B cell (primary cell): ENCODE measurements around the gene ETV6.

Source experiments
- CTCF ChIP-seq: fragments of 200-600 bp; IDR thresholded peaks from one replicate; pipeline ENCODE4 v1.8.0; 2022; ENCODE audit warnings: antibody characterized with exemption, mild to moderate bottlenecking
- EZH2 ChIP-seq: IDR thresholded peaks from 2 replicates; pipeline ENCODE4 v1.6.1; 2012; ENCODE audit warnings: borderline replicate concordance, low read depth, mild to moderate bottlenecking, moderate library complexity, low read length; ENCODE audit not compliant: insufficient read depth, poor library complexity, severe bottlenecking

GRCh38 chr12:11727133-11727664, 77.7 kb downstream of the ETV6 start:
- TF ChIP-seq CTCF (no peak), EZH2 (no peak)
